Parathyroid adenoma (tissue), 2 donors: ENCODE results near the gene ARHGAP26.

Experiments
- H2AFZ ChIP-seq: fragments of 300-600 bp; sonication (generic); one replicate; pipeline ENCODE4 v1.7.0; 2017; ENCODE audit warnings: antibody characterized with exemption, mild to moderate bottlenecking
- H3K27ac ChIP-seq: fragments of 300-600 bp; sonication (generic); one replicate; pipeline ENCODE4 v1.7.0; 2017
- H3K27me3 ChIP-seq: fragments of 300-600 bp; sonication (generic); one replicate; pipeline ENCODE4 v1.7.0; 2017; ENCODE audit warnings: low read length; ENCODE audit not compliant: control insufficient read depth, insufficient read depth
- H3K36me3 ChIP-seq: fragments of 300-600 bp; sonication (generic); one replicate; pipeline ENCODE4 v1.7.0; 2017; ENCODE audit warnings: low read length; ENCODE audit not compliant: control insufficient read depth, insufficient read depth
- H3K4me1 ChIP-seq: fragments of 300-600 bp; sonication (generic); one replicate; pipeline ENCODE4 v1.7.0; 2017; ENCODE audit warnings: control low read depth
- H3K4me2 ChIP-seq: fragments of 300-600 bp; sonication (generic); one replicate; pipeline ENCODE4 v1.7.0; 2017; ENCODE audit warnings: low read length
- H3K4me3 ChIP-seq: fragments of 300-600 bp; sonication (generic); one replicate; pipeline ENCODE4 v1.7.0; 2017; ENCODE audit warnings: low read depth, low read length
- H3K79me2 ChIP-seq: fragments of 300-600 bp; sonication (generic); one replicate; pipeline ENCODE4 v1.7.0; 2017; ENCODE audit warnings: control low read depth
- H3K9ac ChIP-seq: fragments of 300-600 bp; sonication (generic); one replicate; pipeline ENCODE4 v1.7.0; 2017; ENCODE audit warnings: mild to moderate bottlenecking
- H3K9me3 ChIP-seq: fragments of 300-600 bp; sonication (generic); one replicate; pipeline ENCODE4 v1.7.0; 2017; ENCODE audit warnings: low read length; ENCODE audit not compliant: control insufficient read depth
- TF ChIP-seq, protein P1 (sequence below): fragments of 300-600 bp; sonication (generic); IDR thresholded peaks from one replicate; pipeline ENCODE4 v1.7.0; 2017; ENCODE audit warnings: antibody characterized with exemption, mild to moderate bottlenecking
- donor health status: primary hyperparathyroidism.

Gene ARHGAP26

DNA sequence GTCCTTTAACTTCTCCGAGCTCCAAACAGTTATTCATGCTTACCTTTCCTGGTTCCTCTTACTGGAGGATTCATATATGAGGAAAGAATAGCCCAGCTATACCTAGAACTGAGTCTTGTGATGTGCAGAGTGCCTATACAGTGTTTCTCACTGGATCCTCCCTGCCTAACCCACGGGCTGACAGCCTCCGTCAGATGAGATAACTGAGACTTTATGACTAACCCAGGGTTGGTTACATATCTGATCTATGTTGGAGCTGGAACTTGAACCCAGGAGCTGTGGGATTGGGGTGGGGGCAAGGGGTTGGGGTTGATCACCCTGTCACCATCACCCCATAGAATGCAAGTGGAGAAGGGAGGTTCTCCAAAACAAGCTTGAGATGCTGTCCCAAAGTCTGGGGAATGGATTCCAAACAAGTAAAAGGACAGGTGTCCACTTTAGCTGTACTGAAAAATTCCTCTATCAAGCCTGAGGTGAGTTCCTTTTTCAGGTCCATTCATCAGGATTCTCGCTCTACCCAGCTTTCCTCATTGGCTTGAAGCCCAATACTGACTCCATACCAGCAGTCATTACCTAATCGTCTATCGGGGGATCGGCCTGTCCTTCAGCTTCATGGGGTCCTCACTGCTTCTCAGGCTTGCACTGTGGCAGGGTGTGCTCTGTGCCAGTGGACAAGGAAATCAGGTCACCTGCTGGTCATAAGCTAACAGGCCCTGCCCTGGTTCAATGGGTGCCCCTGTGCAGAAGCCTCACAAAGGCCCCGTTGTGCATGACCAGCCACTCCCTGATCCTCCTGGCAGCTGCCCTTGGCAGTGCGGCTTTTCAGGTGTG is 100.6 kb downstream of the ARHGAP26 start:
- Histone ChIP-seq H2AFZ (no peak overlapping the region), H3K4me3 (no peak overlapping the region), H3K79me2 (peaks cover 4% of the 10 kb centered on the region), H3K27me3 (no peaks in the 10 kb centered on the region), H3K27ac (no peak overlapping the region), H3K4me1 (no peaks in the 10 kb centered on the region), H3K9ac (no peak overlapping the region), H3K4me2 (no peak overlapping the region), H3K36me3 (no peaks in the 10 kb centered on the region), H3K9me3 (no peaks in the 10 kb centered on the region)
- TF ChIP-seq, protein P1, sequence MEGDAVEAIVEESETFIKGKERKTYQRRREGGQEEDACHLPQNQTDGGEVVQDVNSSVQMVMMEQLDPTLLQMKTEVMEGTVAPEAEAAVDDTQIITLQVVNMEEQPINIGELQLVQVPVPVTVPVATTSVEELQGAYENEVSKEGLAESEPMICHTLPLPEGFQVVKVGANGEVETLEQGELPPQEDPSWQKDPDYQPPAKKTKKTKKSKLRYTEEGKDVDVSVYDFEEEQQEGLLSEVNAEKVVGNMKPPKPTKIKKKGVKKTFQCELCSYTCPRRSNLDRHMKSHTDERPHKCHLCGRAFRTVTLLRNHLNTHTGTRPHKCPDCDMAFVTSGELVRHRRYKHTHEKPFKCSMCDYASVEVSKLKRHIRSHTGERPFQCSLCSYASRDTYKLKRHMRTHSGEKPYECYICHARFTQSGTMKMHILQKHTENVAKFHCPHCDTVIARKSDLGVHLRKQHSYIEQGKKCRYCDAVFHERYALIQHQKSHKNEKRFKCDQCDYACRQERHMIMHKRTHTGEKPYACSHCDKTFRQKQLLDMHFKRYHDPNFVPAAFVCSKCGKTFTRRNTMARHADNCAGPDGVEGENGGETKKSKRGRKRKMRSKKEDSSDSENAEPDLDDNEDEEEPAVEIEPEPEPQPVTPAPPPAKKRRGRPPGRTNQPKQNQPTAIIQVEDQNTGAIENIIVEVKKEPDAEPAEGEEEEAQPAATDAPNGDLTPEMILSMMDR: no peak

- no peaks in the 10 kb centered on the region for H3K9me3 ChIP-seq
- no peak overlapping the region for H3K4me3 ChIP-seq
- no peak overlapping the region for H3K4me2 ChIP-seq
- H3K27me3 ChIP-seq: no peaks in the 10 kb centered on the region
- no peak overlapping the region for H3K27ac ChIP-seq
- H3K9ac ChIP-seq: no peak overlapping the region
- H3K79me2 ChIP-seq: peaks cover 4% of the 10 kb centered on the region
- H3K4me1 ChIP-seq: no peaks in the 10 kb centered on the region
- TF ChIP-seq, protein P1: no peak
- H3K36me3 ChIP-seq: no peaks in the 10 kb centered on the region
- no peak overlapping the region for H2AFZ ChIP-seq
These were observed 101.4 kb downstream of the ARHGAP26 start for GRCh38 chr5:142871363-142872193.

GRCh38 chr5:142872217-142872616 is 102.0 kb downstream of the ARHGAP26 start:
- Histone ChIP-seq H3K27me3 (no peaks in the 10 kb centered on the region), H3K4me2 (no peak overlapping the region), H3K79me2 (no peaks in the 10 kb centered on the region), H2AFZ (no peak overlapping the region), H3K4me3 (no peak overlapping the region), H3K27ac (no peak overlapping the region), H3K4me1 (no peaks in the 10 kb centered on the region), H3K9ac (no peak overlapping the region), H3K9me3 (no peaks in the 10 kb centered on the region), H3K36me3 (no peaks in the 10 kb centered on the region)
- TF ChIP-seq, protein P1: no peak

DNA sequence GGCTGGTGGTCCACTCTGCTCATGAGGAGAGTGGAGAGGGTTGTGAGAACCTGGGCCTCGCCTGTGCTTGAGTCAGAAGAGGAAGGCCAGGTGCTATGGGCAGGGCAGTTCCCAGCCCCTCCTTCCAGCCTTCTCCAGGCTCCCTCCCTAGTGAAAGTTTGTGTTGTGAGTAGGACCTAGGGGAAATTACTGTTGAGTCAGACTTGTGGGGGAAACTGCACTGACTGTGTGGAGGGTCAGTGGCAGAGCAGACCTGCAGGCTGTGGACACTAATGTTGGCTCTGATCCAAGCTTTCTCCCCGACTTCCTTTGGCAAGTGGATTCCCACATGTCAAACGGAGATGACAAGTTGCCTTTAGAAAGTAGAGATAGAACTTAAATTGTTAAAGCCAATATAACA is 102.6 kb downstream of the ARHGAP26 start:
- H3K9me3 ChIP-seq: no peaks in the 10 kb centered on the region
- no peak overlapping the region for H2AFZ ChIP-seq
- no peaks in the 10 kb centered on the region for H3K27me3 ChIP-seq
- H3K4me3 ChIP-seq: no peak overlapping the region
- no peaks in the 10 kb centered on the region for H3K79me2 ChIP-seq
- H3K27ac ChIP-seq: no peak overlapping the region
- H3K4me2 ChIP-seq: no peak overlapping the region
- H3K9ac ChIP-seq: no peak overlapping the region
- TF ChIP-seq, protein P1: no peak
- no peaks in the 10 kb centered on the region for H3K36me3 ChIP-seq
- no peaks in the 10 kb centered on the region for H3K4me1 ChIP-seq
